Erythroblast (primary cell): ENCODE measurements around the gene SSUH2.

ENCODE experiments used
- GATA1 ChIP-seq: IDR thresholded peaks from 2 replicates; pipeline ENCODE4 v1.6.1; 2011; ENCODE audit warnings: low read depth, mild to moderate bottlenecking, control low read depth, low read length, moderate library complexity
- POLR2A ChIP-seq: IDR thresholded peaks from 2 replicates; pipeline ENCODE4 v1.6.1; 2011; ENCODE audit warnings: mild to moderate bottlenecking, low read length

- TF ChIP-seq POLR2A (no peak), GATA1 (no peak)
Measured at GRCh38 chr3:8631661-8632060, 12.9 kb downstream of the SSUH2 start.
